Osteoblast (primary cell): ENCODE measurements around the gene ALS2. TPM values are rescaled to one million over a fixed set of nuclear protein-coding genes. Genes with fewer than 3 reads are reported as not detected.

Experiments used
- DNase-seq: peaks from one replicate; pipeline ENCODE4 v3.0.0; 2011; ENCODE audit warnings: low spot score, mixed read lengths; ENCODE audit not compliant: insufficient read length; ENCODE audit errors: missing footprints
- H2AFZ ChIP-seq: 2 replicates; pipeline ENCODE4 v1.6.0; 2011; ENCODE audit warnings: mild to moderate bottlenecking, low read length
- H3K27ac ChIP-seq: 2 replicates; pipeline ENCODE4 v1.5.1; 2011; ENCODE audit warnings: mild to moderate bottlenecking, low read depth, low read length, moderate library complexity
- H3K27me3 ChIP-seq: 2 replicates; pipeline ENCODE4 v1.6.0; 2012; ENCODE audit warnings: mild to moderate bottlenecking, control low read depth, inconsistent platforms, low read length, moderate library complexity; ENCODE audit not compliant: insufficient read depth
- H3K36me3 ChIP-seq: 2 replicates; pipeline ENCODE4 v1.5.1; 2011; ENCODE audit warnings: mild to moderate bottlenecking, low read length, control low read depth, moderate library complexity; ENCODE audit not compliant: insufficient read depth
- H3K4me1 ChIP-seq: 2 replicates; pipeline ENCODE4 v1.5.1; 2011; ENCODE audit warnings: mild to moderate bottlenecking, low read length, control low read depth, moderate library complexity; ENCODE audit not compliant: insufficient read depth
- H3K4me2 ChIP-seq: 2 replicates; pipeline ENCODE4 v1.6.0; 2011; ENCODE audit warnings: mild to moderate bottlenecking, low read length; ENCODE audit not compliant: insufficient read depth
- H3K4me3 ChIP-seq: fragments of 200-600 bp; sonication (generic); 3 replicates; pipeline ENCODE4 v1.5.1; 2012; ENCODE audit warnings: mild to moderate bottlenecking, low read length, inconsistent platforms; ENCODE audit not compliant: insufficient read depth
- H3K79me2 ChIP-seq: 2 replicates; pipeline ENCODE4 v1.6.0; 2012; ENCODE audit warnings: mild to moderate bottlenecking, low read length, control low read depth, inconsistent platforms; ENCODE audit not compliant: insufficient read depth
- H3K9me3 ChIP-seq: 2 replicates; pipeline ENCODE4 v1.5.1; 2011; ENCODE audit warnings: low read depth, low read length, control low read depth
- H4K20me1 ChIP-seq: 2 replicates; pipeline ENCODE4 v1.6.0; 2012; ENCODE audit warnings: mild to moderate bottlenecking, low read length, control low read depth; ENCODE audit not compliant: insufficient read depth
- total RNA-seq: library from RNA; depleted of rRNA; stranded (reverse); fragments of >200 nt; gene quantifications from 2 replicates; pipeline ENCODE4 v1.2.3, GENCODE V29; 2012
- TF ChIP-seq, protein P1 (sequence below): IDR thresholded peaks from 2 replicates; pipeline ENCODE4 v1.5.1; 2011; ENCODE audit warnings: mild to moderate bottlenecking, low read depth, low read length, moderate library complexity; ENCODE audit errors: extremely low read depth

ALS2 gene
- total RNA-seq, 1 donor: 39.1 TPM

DNA sequence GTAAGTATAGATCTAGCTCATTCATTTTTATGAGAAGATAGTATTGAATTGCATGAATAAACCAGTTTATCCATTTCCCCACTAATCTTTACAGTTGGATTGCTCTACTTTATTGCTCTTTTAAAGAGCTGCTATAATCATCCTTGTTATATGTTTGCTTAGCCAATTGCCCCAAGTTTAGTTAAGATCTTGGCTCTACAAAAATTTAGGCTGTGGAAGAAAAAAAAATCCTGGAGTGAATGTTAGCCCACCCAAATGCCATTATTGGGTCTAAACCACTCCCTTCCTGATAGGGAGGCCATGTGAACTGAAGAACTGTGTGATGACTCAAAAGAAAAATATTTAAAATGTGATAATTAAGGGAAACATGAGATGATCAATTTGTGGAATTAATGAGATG is 2.9 kb downstream of the ALS2 start:
- no peak overlapping the region for H3K4me3 ChIP-seq
- H4K20me1 ChIP-seq: peaks cover 17% of the 10 kb centered on the region
- peak overlapping the region; percentile 100 for H3K4me2 ChIP-seq
- no peaks in the 10 kb centered on the region for H3K9me3 ChIP-seq
- peak; percentile 22 for DNase-seq
- peaks cover 79% of the 10 kb centered on the region for H3K79me2 ChIP-seq
- no peak overlapping the region for H2AFZ ChIP-seq
- H3K27ac ChIP-seq: no peak overlapping the region
- H3K4me1 ChIP-seq: peaks cover 45% of the 10 kb centered on the region
- no peaks in the 10 kb centered on the region for H3K36me3 ChIP-seq
- no peaks in the 10 kb centered on the region for H3K27me3 ChIP-seq
- TF ChIP-seq, protein P1, sequence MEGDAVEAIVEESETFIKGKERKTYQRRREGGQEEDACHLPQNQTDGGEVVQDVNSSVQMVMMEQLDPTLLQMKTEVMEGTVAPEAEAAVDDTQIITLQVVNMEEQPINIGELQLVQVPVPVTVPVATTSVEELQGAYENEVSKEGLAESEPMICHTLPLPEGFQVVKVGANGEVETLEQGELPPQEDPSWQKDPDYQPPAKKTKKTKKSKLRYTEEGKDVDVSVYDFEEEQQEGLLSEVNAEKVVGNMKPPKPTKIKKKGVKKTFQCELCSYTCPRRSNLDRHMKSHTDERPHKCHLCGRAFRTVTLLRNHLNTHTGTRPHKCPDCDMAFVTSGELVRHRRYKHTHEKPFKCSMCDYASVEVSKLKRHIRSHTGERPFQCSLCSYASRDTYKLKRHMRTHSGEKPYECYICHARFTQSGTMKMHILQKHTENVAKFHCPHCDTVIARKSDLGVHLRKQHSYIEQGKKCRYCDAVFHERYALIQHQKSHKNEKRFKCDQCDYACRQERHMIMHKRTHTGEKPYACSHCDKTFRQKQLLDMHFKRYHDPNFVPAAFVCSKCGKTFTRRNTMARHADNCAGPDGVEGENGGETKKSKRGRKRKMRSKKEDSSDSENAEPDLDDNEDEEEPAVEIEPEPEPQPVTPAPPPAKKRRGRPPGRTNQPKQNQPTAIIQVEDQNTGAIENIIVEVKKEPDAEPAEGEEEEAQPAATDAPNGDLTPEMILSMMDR: no peak

DNA sequence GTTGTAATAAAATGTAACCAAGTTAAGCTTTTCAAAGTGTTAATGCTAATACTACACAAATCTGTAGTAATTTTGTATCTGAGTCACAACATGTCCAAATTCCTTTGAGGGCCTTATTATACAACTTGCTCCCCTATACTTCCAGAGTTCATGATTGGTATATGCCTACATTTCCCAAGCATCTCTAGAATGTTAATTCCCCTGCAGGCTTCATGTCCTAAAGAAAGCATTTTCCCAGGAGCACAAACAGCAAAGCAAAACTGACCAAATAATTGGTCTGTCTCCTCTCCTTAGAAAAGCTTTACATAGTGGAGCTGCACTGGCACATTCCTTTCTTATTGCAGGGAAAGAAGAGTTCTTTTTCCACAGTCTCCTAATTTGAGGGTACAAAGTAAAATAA is 3.7 kb downstream of the ALS2 start:
- Histone ChIP-seq H3K36me3 (no peaks in the 10 kb centered on the region), H3K79me2 (peaks cover 86% of the 10 kb centered on the region), H3K4me2 (no peak overlapping the region), H3K9me3 (no peaks in the 10 kb centered on the region), H3K27ac (no peak overlapping the region), H3K27me3 (no peaks in the 10 kb centered on the region), H3K4me1 (peaks cover 45% of the 10 kb centered on the region), H4K20me1 (peaks cover 17% of the 10 kb centered on the region), H3K4me3 (no peak overlapping the region), H2AFZ (no peak overlapping the region)
- peak; percentile 44 for DNase-seq
- TF ChIP-seq, protein P1: no peak

DNA sequence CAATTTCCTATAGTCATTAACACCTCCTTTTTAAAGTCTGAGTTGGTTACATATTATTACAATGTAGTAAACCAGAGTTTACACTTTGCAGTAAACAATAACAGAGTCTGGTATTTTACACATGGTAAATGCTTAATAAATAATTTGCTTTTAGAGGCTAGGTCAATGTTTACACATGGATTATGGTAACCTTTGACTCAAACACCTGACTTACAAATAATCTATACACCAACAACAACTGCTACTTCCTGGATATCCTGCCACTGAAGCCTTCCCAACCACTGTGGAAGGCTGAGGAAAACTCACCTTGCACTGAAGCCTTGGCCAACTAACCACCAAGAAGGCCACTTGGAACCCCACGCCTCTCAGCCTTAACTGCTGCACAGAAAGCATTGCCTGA is 5.4 kb downstream of the ALS2 start:
- Histone ChIP-seq H3K27me3 (no peaks in the 10 kb centered on the region), H3K4me3 (no peak overlapping the region), H3K4me1 (peaks cover 39% of the 10 kb centered on the region), H3K4me2 (no peak overlapping the region), H2AFZ (no peak overlapping the region), H3K9me3 (no peaks in the 10 kb centered on the region), H3K27ac (no peak overlapping the region), H3K79me2 (peaks cover 97% of the 10 kb centered on the region), H4K20me1 (peaks cover 20% of the 10 kb centered on the region), H3K36me3 (no peaks in the 10 kb centered on the region)
- no peak for DNase-seq
- TF ChIP-seq, protein P1: no peak

DNA sequence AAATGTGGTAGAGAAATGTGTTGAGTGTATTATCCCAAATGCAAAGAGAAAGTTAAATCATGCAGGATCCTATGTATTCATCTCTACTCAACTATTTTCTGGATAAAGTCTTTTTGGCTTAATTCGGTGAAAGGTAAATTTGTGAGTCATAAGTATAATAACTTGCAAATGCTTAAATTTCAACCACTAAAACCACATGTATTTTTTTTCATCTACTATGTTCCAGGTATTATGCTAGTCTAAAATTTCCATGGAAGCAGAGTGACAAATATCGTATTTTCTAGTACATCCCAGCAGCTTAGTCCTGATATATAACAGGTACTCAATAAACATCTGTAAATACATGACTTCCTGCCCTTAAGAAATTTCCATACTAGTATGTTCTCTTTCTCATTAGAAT is 6.2 kb downstream of the ALS2 start:
- Histone ChIP-seq H3K9me3 (no peaks in the 10 kb centered on the region), H3K27ac (no peak overlapping the region), H4K20me1 (peaks cover 20% of the 10 kb centered on the region), H3K79me2 (peaks cover 95% of the 10 kb centered on the region), H2AFZ (no peak overlapping the region), H3K4me2 (no peak overlapping the region), H3K4me1 (peaks cover 36% of the 10 kb centered on the region), H3K27me3 (no peaks in the 10 kb centered on the region), H3K4me3 (no peak overlapping the region), H3K36me3 (no peaks in the 10 kb centered on the region)
- DNase-seq: no peak
- TF ChIP-seq, protein P1: no peak
